ENCODE data around the gene PIAS2. TPM values are rescaled to one million over a fixed set of nuclear protein-coding genes. Genes with fewer than 3 reads are reported as not detected.

The PIAS2 gene
- total and polyA plus RNA-seq, 2 of the 13 experiments (the other 11 are each of a cell fraction or from before 2014, with no cell fraction given): 12.2 to 12.7 TPM

- BruUV-seq (replicated peaks): no TSS peak
- H3K36me3 ChIP-seq (replicated peaks in 1 of 2; ENCODE audit: control insufficient read depth in 1 of 2, insufficient read depth in 2 of 2, low read length in 2 of 2): no peaks in the 10 kb centered on the region
- FAIRE-seq: no peak
- WGBS (ENCODE audit: low lambda C conversion rate): 55% methylated on average over 3 of the region's 3 CpGs
- in situ Hi-C loops (cut with HindIII; ENCODE audit: extremely low pct_ligation_motif_present, low pct_unique_long_range_greater_than_20kb) (no loop called here), intact Hi-C loops (cut with micrococcal nuclease; ENCODE audit: unreplicated experiment) (no loop called here)
- no peaks in the 10 kb centered on the region for H3K79me2 ChIP-seq (ENCODE audit: insufficient read depth, low read length)
- CTCF ChIA-PET (ENCODE audit: low intra/inter-chr PET ratio, low total read pairs): no interaction called here
- H3K4me2 ChIP-seq (ENCODE audit: low read depth, low read length): no peak overlapping the region
- H3K4me1 ChIP-seq (ENCODE audit: insufficient read depth, low read length): no peaks in the 10 kb centered on the region
- ATAC-seq: no peak
- no peak for TF ChIP-seq ZNF20 (CRISPR knock-in tag; IDR thresholded peaks at IDR 0.05)
- no peak for TF ChIP-seq GATAD1 (CRISPR knock-in tag; IDR thresholded peaks at IDR 0.05)
- TF ChIP-seq KLF16 (CRISPR knock-in tag; IDR thresholded peaks at IDR 0.05): no peak
- no peak for TF ChIP-seq ZNF431 (CRISPR knock-in tag; IDR thresholded peaks at IDR 0.05; ENCODE audit: borderline replicate concordance, low read depth)
- TF ChIP-seq HNRNPK (IDR thresholded peaks at IDR 0.05; ENCODE audit: low read depth, low read length, poor library complexity, severe bottlenecking): no peak
- TF ChIP-seq PHF21A (CRISPR knock-in tag; IDR thresholded peaks at IDR 0.05): no peak
- no peak for TF ChIP-seq SNAPC2 (CRISPR knock-in tag; IDR thresholded peaks at IDR 0.05)
- no peak for TF ChIP-seq POGK (CRISPR knock-in tag; conservative IDR thresholded peaks at IDR 0.05)
- no peak for TF ChIP-seq STAT5B (CRISPR knock-in tag; IDR thresholded peaks at IDR 0.05)
- TF ChIP-seq, protein P1, sequence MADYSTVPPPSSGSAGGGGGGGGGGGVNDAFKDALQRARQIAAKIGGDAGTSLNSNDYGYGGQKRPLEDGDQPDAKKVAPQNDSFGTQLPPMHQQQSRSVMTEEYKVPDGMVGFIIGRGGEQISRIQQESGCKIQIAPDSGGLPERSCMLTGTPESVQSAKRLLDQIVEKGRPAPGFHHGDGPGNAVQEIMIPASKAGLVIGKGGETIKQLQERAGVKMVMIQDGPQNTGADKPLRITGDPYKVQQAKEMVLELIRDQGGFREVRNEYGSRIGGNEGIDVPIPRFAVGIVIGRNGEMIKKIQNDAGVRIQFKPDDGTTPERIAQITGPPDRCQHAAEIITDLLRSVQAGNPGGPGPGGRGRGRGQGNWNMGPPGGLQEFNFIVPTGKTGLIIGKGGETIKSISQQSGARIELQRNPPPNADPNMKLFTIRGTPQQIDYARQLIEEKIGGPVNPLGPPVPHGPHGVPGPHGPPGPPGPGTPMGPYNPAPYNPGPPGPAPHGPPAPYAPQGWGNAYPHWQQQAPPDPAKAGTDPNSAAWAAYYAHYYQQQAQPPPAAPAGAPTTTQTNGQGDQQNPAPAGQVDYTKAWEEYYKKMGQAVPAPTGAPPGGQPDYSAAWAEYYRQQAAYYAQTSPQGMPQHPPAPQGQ (CRISPR knock-in tag; IDR thresholded peaks at IDR 0.05; ENCODE audit: borderline replicate concordance): no peak
- TF ChIP-seq GMEB1 (CRISPR knock-in tag; IDR thresholded peaks at IDR 0.05; ENCODE audit: borderline replicate concordance): no peak
- no peak for TF ChIP-seq MXI1 (IDR thresholded peaks at IDR 0.05; ENCODE audit: borderline replicate concordance, low read depth, low read length)
- TF ChIP-seq MTERF4 (CRISPR knock-in tag; IDR thresholded peaks at IDR 0.05): no peak
- H3K27ac ChIP-seq (ENCODE audit: extremely low read length, insufficient read depth, low read length): no peak overlapping the region
- no peaks in the 10 kb centered on the region for H3K9me3 ChIP-seq (ENCODE audit: low read length)
- H3K9ac ChIP-seq (ENCODE audit: insufficient read depth, low read depth, low read length): no peak overlapping the region
- H2AFZ ChIP-seq (ENCODE audit: low read length): no peak overlapping the region
- H3K27me3 ChIP-seq (ENCODE audit: control insufficient read depth in 1 of 2, insufficient read depth in 2 of 2, low read length in 2 of 2): no peaks in the 10 kb centered on the region
- DNase-seq (ENCODE audit: low spot score): no peak
- no peak overlapping the region for H3K4me3 ChIP-seq (replicated peaks in 1 of 3; ENCODE audit: insufficient read depth in 1 of 3, low read depth in 2 of 3, low read length in 3 of 3)
- no peaks in the 10 kb centered on the region for H4K20me1 ChIP-seq (ENCODE audit: insufficient read depth, low read length)
- POLR2A ChIA-PET: no interaction called here
Observed at GRCh38 chr18:46787674-46788073, 129.6 kb downstream of the PIAS2 start.
